HUES6 (cell line): ENCODE results near the gene HNRNPLL.
A peak's percentile ranks its signal among the peaks of the same experiment; 100 is the strongest.
"Not testable (repeated sequence)": the region's sequence is repeated elsewhere in the genome, so short reads cannot be mapped to it uniquely, and the experiment has no call there.

Source experiments
- H3K27ac ChIP-seq: 2 replicates; pipeline ENCODE4 v1.7.0; 2013; ENCODE audit warnings: low read depth, mild to moderate bottlenecking, low read length, inconsistent platforms
- H3K27me3 ChIP-seq: 2 replicates; pipeline ENCODE4 v1.6.1; 2013; ENCODE audit warnings: low read length; ENCODE audit not compliant: control insufficient read depth, insufficient read depth
- H3K36me3 ChIP-seq: 2 replicates; pipeline ENCODE4 v1.6.1; 2013; ENCODE audit warnings: low read length; ENCODE audit not compliant: control insufficient read depth, insufficient read depth
- H3K4me1 ChIP-seq: 2 replicates; pipeline ENCODE4 v1.6.1; 2013; ENCODE audit warnings: low read length; ENCODE audit not compliant: control insufficient read depth, insufficient read depth
- H3K4me3 ChIP-seq: 2 replicates; pipeline ENCODE4 v1.5.1; 2013; ENCODE audit warnings: low read depth, low read length
- H3K9ac ChIP-seq: one replicate; pipeline ENCODE4 v1.6.1; 2013; ENCODE audit warnings: mild to moderate bottlenecking, low read length
- H3K9me3 ChIP-seq: 2 replicates; pipeline ENCODE4 v1.6.1; 2013; ENCODE audit warnings: low read depth, low read length; ENCODE audit not compliant: control insufficient read depth, insufficient read depth

Gene HNRNPLL

GRCh38 chr2:38549851-38550250 lies 52.9 kb downstream of the HNRNPLL start:
- H3K27me3 ChIP-seq, result no peaks in the 10 kb centered on the region
- no peak overlapping the region for H3K9ac ChIP-seq
- H3K9me3 ChIP-seq, result no peaks in the 10 kb centered on the region
- H3K4me3 ChIP-seq, result no peak overlapping the region
- peaks cover 11% of the 10 kb centered on the region; the same call in 1 of the 2 replicates for H3K36me3 ChIP-seq
- H3K4me1 ChIP-seq, result peaks cover 4% of the 10 kb centered on the region; the same call in 1 of the 2 replicates
- H3K27ac ChIP-seq, result no peak overlapping the region

DNA sequence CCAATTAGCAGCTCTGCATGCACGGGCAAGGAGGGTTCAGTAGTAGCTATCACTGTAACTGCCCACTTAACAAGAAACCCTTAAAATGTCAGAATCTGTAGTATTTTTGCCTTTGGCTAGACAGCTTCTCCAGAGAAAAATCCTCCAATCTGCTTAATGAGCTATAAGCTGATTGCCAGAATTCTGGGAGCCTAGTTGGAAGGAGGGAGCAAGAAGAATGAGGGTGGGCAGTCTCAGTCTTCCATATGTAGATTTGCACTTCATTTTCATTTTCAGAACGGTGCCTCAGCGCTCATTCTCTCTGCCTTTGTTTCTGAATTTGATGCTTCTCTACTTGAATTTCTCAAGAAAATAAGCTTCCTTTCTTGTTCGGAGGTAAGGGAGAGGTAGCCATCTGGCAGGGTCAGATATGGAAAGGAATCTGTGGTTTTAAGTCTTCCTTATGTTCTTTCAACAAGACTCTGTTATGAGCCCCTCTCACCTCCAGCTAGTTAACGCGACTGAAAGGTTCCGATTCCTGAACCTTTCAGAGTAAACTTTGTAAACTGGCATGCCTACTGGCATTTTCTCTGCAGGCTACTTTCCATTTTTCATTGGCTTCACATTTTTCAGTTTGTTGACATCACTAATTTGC lies 53.5 kb downstream of the HNRNPLL start:
- Histone ChIP-seq H3K9me3 (no peaks in the 10 kb centered on the region), H3K27ac (no peak overlapping the region), H3K4me3 (no peak overlapping the region), H3K4me1 (peaks cover 4% of the 10 kb centered on the region; the same call in 1 of the 2 replicates), H3K36me3 (peaks cover 10% of the 10 kb centered on the region; the same call in 1 of the 2 replicates), H3K27me3 (no peaks in the 10 kb centered on the region), H3K9ac (no peak overlapping the region)

DNA sequence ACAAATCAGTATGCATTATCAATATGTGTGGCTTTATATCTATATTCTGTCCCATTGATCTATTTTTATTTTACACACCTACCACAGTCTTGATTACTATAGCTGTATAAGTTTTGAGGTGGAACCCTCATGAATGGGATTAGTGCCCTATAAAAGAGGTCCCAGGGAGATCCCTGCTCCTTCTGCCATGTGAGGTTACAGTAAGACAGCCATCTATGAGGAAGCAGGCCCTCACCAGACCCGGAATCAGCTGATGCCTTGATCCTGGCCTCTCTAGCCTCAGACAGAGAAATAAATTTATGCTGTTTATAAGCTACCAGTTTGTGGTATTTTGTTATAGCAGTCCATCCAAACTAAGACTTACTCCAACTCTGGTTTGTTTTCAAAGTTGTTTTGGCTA lies 54.9 kb downstream of the HNRNPLL start:
- Histone ChIP-seq H3K9ac (no peak overlapping the region), H3K4me1 (peaks cover 14% of the 10 kb centered on the region), H3K27ac (no peak overlapping the region)

GRCh38 chr2:38546585-38546984 lies 56.1 kb downstream of the HNRNPLL start:
- Histone ChIP-seq H3K4me1 (peaks cover 26% of the 10 kb centered on the region), H3K9me3 (no peaks in the 10 kb centered on the region), H3K36me3 (no peaks in the 10 kb centered on the region; the same call in 1 of the 2 replicates), H3K9ac (no peak overlapping the region), H3K27ac (no peak overlapping the region), H3K4me3 (no peak overlapping the region), H3K27me3 (no peaks in the 10 kb centered on the region)

More for the DNA sequence above, 54.9 kb downstream of the HNRNPLL start:
- Histone ChIP-seq H3K4me3 (no peak overlapping the region), H3K27me3 (no peaks in the 10 kb centered on the region), H3K9me3 (no peaks in the 10 kb centered on the region), H3K36me3 (peaks cover 4% of the 10 kb centered on the region; the same call in 1 of the 2 replicates)

DNA sequence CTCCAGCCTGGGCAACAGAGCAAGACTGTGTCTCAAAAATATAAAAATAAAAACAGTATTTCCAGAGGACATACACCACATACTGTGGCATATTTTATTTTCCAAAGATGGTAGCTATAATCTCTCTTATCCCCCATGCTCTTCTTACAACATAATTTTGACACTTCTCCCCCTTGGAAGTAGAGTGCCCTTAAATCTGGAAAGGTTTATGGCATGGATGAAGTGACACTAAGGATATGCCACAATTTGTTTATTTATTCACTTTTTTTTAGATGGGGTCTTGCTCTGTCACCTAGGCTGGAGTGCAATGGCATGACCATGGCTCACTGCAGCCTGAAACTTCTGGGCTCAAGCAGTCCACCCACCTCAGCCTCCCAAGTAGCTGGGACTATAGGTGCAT lies 56.7 kb downstream of the HNRNPLL start:
- Histone ChIP-seq H3K9ac (no peak overlapping the region), H3K9me3 (no peaks in the 10 kb centered on the region), H3K27me3 (no peaks in the 10 kb centered on the region), H3K4me1 (peaks cover 32% of the 10 kb centered on the region), H3K36me3 (no peaks in the 10 kb centered on the region; the same call in 1 of the 2 replicates), H3K27ac (no peak overlapping the region), H3K4me3 (no peak overlapping the region)

- H3K9ac ChIP-seq, result peak overlapping the region; percentile 60
- H3K9me3 ChIP-seq, H3K4me3 ChIP-seq, H3K27me3 ChIP-seq, H3K36me3 ChIP-seq: not testable (repeated sequence)
- peak overlapping the region; percentile 88; the same call in 1 of the 2 replicates for H3K27ac ChIP-seq
- peaks cover 47% of the 10 kb centered on the region for H3K4me1 ChIP-seq
These were observed 60.5 kb downstream of the HNRNPLL start for GRCh38 chr2:38542248-38542631.

- Histone ChIP-seq H3K27me3 (peaks cover 2% of the 10 kb centered on the region), H3K36me3 (no peaks in the 10 kb centered on the region), H3K9me3 (no peaks in the 10 kb centered on the region), H3K4me3 (no peak overlapping the region), H3K27ac (peak overlapping the region; percentile 88; the same call in 1 of the 2 replicates), H3K9ac (no peak overlapping the region), H3K4me1 (peaks cover 48% of the 10 kb centered on the region)
These were observed 62.0 kb downstream of the HNRNPLL start for GRCh38 chr2:38540580-38541286.

DNA sequence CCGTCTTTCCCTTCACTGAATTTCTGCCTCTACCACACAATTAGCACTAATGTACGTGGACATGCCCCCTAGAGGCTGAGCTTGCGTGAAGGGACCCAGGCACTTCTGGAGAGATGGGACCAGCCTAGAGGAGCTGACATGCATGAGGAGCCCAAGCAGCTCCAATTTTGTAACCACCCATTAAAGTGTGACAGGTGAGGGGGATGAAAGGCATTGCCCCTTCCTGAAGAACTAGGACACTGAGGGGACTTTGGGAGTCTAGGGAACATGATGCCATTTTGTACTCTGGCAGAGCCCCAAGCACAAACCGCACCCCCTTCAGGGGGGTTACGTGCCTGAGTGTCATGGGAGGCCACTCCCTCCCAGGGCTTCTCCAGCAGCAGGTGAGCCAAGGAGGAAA lies 63.6 kb downstream of the HNRNPLL start:
- no peaks in the 10 kb centered on the region for H3K36me3 ChIP-seq
- H3K9me3 ChIP-seq, result no peaks in the 10 kb centered on the region
- H3K27me3 ChIP-seq, result peaks cover 14% of the 10 kb centered on the region
- no peak overlapping the region for H3K4me3 ChIP-seq
- H3K9ac ChIP-seq, result no peak overlapping the region
- H3K4me1 ChIP-seq, result peaks cover 54% of the 10 kb centered on the region
- no peak overlapping the region for H3K27ac ChIP-seq

DNA sequence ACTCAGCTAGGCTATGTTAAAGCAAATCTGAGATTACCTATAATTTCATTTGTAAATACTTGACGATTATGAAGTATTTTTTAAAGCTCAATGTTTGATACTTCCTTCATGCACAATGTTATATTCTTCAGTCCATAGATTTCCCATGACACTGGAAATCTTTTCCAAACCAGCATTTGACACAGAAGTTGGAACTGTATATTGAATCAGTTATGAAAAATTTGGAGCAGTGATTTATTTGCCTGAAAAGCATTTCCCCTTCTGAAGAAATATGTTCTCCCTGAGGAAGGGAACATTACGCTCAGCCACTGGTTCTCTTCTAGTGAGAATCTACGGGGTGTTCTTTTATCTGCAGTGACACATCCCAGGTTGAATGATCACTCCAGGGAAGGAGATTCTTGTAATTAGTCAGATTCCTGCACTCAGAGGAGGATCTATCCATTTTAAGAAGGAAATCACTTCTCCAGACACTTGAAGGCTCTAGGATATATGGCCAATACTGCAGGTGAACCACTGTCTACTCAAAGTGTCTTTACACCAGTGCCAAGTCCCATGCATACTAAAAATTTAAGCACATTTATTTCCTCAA lies 64.7 kb downstream of the HNRNPLL start:
- Histone ChIP-seq H3K9ac (no peak overlapping the region), H3K9me3 (no peaks in the 10 kb centered on the region), H3K4me3 (no peak overlapping the region), H3K27me3 (peaks cover 14% of the 10 kb centered on the region), H3K4me1 (peaks cover 56% of the 10 kb centered on the region), H3K36me3 (no peaks in the 10 kb centered on the region), H3K27ac (peak overlapping the region; percentile 52; the same call in 1 of the 2 replicates)

DNA sequence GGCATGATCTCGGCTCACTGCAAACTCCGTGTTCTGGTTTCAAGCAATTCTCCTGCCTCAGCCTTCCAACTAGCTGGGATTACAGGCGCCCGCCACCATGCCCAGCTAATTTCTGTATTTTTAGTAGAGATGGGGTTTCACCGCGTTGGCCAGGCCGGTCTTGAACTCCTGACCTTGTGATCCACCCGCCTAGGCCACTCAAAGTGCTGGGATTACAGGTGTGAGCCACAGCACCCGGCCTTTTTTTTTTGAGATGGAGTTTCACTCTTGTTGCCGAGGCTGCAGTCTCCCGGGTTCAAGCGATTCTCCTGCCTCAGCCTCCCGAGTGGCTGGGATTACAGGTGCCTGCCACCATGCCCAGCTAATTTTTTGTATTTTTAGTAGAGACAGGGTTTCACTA lies 65.4 kb downstream of the HNRNPLL start:
- peaks cover 49% of the 10 kb centered on the region for H3K4me1 ChIP-seq
- not testable (repeated sequence) for H3K9me3 ChIP-seq, H3K27ac ChIP-seq, H3K9ac ChIP-seq, H3K4me3 ChIP-seq, H3K36me3 ChIP-seq
- H3K27me3 ChIP-seq, result peaks cover 14% of the 10 kb centered on the region
